Right renal pelvis (tissue), 4 donors: ENCODE measurements around the gene MOB1B. TPM values are rescaled to one million over a fixed set of nuclear protein-coding genes. Genes with fewer than 3 reads are reported as not detected.

Experiments used
- DNase-seq, 4 donors: peaks; one replicate each; pipeline ENCODE4 v3.0.0-alpha.2; 2013; ENCODE audit warnings: low read depth in 4 of 4, low spot score in 3 of 4, missing footprints in 1 of 4
- polyA plus RNA-seq, 4 donors: library from polyadenylated mRNA; unstranded; fragments of 120-200 nt; gene quantifications; one replicate each; pipeline ENCODE4 v1.2.1, GENCODE V29; 2013; ENCODE audit not compliant: insufficient read length in 4 of 4

MOB1B gene
- polyA plus RNA-seq, 4 donors = 40.5 to 52.9 (median 45.9) TPM

GRCh38 chr4:70908993-70909556 is 6.9 kb downstream of the MOB1B start:
- no peak for DNase-seq

GRCh38 chr4:70914000-70914399 is 11.8 kb downstream of the MOB1B start:
- DNase-seq = no peak

- DNase-seq = no peak
Measured at GRCh38 chr4:70914631-70915030, 12.5 kb downstream of the MOB1B start.

- no peak for DNase-seq
Measured at GRCh38 chr4:70915036-70915815, 13.1 kb downstream of the MOB1B start.

GRCh38 chr4:70915874-70916559 is 13.8 kb downstream of the MOB1B start:
- DNase-seq = no peak

GRCh38 chr4:70920592-70920991 is 18.4 kb downstream of the MOB1B start:
- DNase-seq = no peak

- DNase-seq = no peak
Measured at GRCh38 chr4:70925418-70925817, 23.2 kb downstream of the MOB1B start.

GRCh38 chr4:70925899-70926635 is 23.9 kb downstream of the MOB1B start:
- no peak for DNase-seq

- DNase-seq = no peak
Measured at GRCh38 chr4:70927502-70928137, 25.5 kb downstream of the MOB1B start.

GRCh38 chr4:70930530-70931256 is 28.5 kb downstream of the MOB1B start:
- DNase-seq = no peak

GRCh38 chr4:70931347-70931746 is 29.2 kb downstream of the MOB1B start:
- no peak for DNase-seq

GRCh38 chr4:70932984-70933383 is 30.8 kb downstream of the MOB1B start:
- no peak for DNase-seq

- DNase-seq = no peak
Measured at GRCh38 chr4:70935038-70935695, 33.0 kb downstream of the MOB1B start.

- no peak for DNase-seq
Measured at GRCh38 chr4:70936200-70936787, 34.1 kb downstream of the MOB1B start.

GRCh38 chr4:70938086-70938485 is 35.9 kb downstream of the MOB1B start:
- no peak for DNase-seq

- no peak for DNase-seq
Measured at GRCh38 chr4:70940134-70940533, 38.0 kb downstream of the MOB1B start.

- no peak for DNase-seq
Measured at GRCh38 chr4:70943114-70943513, 40.9 kb downstream of the MOB1B start.

- no peak for DNase-seq
Measured at GRCh38 chr4:70945046-70945445, 42.9 kb downstream of the MOB1B start.

GRCh38 chr4:70945452-70946055 is 43.4 kb downstream of the MOB1B start:
- DNase-seq = no peak
